GM18498 (cell line): ENCODE results near the gene BCL11B.

ENCODE experiments used
- ATAC-seq: cut with Tn5 transposase; IDR thresholded peaks from one replicate; pipeline ENCODE4 v1.9.1; 2021; ENCODE audit warnings: mild to moderate bottlenecking, moderate library complexity; ENCODE audit not compliant: unreplicated experiment

Gene BCL11B

DNA sequence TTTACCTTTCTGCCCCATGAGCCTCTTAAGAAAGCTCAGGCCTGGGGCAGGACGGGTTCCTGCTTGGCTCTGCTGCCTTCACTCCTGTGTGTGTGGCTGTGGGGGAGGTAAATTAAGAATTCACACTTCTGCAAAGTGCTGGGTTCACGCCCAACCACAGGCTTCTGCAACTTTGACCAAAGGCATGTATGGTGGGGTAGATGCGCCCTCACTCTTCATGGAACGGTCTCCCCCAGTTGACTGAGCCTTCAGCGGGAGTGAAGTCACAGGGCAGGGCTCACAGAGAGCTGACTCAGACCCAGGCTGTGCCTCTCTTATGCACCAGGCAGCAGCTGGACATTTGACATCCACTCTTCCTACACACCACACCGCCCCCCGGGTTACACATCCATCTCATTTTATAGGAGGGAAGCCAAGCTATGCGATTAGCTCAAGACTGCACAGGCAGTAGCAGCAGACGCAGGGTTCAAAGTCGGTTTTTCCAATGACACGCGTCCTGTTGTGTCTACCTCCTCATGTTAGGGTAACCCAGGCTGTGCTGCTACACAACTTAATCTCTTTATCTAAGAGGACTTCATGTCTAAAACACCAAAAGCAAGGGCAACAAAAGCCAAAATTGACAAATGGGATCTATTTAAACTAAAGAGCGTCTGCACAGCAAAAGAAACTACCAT, 15.4 kb upstream of the BCL11B start:
- ATAC-seq, result peak; percentile 89

DNA sequence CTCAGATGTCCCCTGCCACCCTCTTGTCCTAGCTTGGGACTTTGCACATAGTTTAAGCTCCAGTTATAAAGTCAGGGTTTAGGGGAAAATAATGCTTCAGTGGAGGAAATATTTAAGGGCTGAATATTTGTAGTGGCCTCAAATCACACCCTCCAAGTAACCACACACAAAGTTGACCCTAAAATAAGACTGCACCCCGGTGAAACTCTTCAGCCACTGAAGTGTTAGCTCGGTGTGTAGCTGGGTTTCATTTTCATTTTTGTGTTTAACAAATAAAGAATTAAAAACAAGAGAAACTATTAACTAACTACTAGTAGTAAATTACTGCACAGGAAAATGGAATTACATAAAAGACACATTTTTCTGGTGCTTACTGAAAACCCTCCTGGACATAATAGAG, 14.8 kb upstream of the BCL11B start:
- ATAC-seq, result peak; percentile 73

DNA sequence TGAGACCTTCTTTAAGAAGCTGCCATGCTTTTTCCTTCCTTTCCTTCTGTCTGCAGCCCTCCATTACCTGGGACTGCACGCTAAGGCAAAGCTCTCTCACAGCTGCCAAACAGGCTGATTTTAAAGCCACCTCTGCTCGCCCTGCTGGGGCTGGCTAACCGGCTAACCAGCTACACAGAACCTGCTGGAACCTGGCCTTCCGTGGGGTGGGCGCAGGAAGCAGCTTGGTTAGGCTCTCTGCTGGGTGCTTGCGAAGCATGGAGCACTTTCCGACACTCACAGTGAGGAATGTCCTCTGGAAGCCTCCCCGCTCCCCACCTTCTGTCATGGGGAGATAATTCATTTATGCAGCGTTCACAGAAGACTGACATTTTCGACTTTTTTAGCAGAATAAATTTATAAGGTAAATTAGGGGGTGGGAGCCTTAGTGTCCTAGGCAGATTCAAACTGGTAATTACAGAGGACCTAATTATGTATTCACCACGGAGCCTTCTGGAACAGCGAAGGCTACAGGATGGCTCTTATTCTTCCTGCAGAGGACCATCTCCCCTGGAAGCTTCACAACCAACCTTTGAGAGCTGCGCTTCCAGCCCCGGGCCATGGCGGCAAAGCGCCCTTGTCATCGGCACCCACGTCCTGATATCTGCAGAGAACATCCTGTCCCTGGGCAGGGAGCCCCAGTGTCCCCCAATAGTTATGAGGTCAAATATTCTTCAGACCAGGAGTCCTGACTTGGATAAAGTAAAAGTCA, 12.4 kb upstream of the BCL11B start:
- ATAC-seq, result no peak

DNA sequence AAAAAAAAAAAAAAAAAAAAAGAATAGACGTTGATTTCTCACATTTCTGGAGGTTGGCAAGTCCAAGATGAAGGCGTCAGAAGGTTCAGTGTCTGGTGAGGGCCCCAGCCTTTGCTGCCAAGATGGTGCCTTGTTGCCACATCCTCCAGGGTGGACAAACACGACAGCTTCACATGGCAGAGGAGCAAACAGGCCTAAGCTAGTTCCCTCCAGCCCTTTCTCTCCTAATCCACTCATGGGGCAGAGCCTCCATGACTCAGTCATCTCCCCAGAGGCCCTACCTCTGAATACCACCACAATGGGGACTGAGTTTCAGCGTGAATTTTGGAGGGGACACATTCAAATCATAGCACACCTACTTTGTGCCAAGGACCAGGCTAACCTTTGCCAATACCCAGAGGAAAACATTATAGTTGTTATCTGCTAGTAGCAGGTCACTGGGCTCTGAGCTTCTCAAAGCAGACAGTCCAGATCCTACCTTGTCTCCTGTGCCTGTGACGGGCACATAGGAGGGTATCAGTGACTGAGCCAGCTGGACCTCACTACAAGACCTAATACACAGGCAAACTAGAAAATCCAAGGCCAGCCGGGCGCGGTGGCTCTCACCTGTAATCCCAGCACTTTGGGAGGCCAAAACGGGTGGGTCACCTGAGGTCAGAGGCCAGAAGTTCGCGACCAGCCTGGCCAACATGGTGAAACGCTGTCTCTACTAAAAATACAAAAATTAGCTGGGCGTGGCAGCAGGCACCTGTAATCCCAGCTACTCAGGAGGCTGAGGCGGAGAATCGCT, 10.5 kb upstream of the BCL11B start:
- ATAC-seq, result no peak

DNA sequence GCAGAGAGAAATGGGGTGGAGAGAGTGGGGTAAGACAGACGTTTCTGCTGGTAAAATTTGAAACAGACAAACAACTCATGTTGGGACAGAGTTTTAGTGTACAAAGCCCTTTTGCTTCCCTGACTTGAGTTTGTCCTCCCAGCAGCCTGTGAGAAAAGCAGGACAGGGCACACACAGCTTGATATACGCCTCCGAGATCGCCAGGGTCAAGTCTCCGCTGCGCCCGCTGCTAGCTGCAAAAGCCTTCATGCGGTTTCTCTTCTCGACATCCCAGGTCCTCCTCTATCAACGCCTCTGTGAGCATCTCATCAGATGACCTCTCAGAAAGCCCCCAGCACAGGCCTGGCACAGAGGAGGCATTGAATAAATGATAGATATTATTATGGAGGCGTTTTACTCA, 9.4 kb upstream of the BCL11B start:
- ATAC-seq, result no peak

DNA sequence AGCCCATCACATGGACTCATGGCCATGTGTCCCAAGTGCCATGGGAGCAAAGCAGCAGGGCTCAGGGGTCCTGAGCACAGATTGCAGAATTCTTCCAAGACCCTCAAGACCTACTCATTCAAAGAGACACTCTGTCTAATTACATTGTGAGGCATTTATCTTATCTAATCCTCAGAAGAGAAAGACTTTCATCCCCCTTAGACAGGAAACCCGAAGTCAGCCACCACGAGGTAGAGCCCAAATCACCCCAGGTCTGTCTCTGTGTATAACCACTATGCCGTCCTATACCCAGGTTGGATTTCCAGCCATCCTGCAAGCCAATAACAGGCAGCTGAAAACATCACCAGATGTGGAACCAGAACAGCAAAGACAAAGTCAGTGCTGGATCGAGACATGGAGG, 8.9 kb upstream of the BCL11B start:
- no peak for ATAC-seq

DNA sequence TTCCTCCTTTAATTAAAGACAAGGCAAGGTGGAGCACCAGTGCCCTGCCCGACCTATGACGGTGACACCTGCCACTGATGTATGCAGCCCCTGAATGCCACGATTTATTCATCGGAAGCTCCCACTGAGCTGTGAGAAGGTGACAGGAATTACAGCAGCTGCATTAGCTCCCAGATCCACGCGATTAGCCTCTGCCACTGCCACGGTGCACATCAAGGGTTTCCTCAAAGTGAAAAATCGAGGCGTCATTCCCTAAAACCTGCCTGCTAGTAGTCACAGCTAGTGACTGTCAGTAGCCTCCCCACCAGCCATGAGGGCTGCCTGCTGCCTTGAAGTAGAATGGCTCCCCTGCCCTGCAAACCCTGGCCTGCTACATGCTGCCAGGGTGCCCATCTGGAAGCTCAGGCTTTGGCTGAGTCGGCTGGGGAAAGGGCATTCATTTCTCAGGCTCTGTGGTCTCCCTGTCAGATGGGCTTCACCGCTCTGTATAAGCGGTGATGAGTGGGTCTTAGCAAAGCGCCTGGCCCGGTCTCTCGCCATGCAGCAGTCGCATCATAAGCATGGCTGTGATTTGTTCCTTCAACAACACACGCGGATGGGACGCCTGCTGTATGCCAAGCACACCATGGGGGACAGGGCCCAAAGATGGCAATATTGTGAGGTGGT, 8.2 kb upstream of the BCL11B start:
- ATAC-seq, result no peak

DNA sequence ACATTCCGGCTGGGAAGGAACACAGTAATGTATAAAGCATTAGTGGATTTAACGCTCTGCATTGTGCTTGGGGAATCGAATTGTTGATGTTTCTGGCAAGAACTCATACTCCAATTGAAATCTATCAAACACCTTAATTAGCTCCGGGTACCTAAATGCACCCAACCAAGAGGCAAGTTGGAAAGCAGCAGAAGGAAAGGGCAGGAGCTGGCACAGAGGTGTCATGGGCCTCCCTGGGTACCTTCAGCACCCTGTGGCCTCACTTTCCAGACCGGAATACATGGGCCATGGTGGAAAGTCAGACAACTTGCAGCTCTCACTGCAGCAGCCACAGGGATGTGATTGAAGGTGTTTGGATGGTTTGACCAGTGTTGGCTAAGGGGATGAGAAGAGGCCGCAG, 6.8 kb upstream of the BCL11B start:
- ATAC-seq, result no peak

DNA sequence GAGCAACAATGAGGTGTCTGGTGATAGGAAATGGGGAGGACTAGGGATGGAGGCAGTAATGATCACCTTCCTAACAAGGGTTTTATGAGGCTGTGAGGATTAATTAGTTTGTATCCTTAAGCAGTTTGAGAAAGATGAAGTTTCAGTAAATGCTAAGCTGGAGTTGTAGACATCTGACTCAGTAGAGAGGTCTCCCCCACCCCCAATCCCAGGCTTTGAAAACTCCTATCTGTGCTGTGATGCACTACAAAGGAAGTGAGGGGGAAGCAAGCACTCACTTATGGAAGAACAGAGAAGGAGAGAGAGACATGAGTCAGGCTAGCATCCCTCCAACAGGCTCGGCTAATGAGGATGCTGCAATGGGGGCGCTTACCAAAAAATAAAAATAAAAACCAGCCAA, 5.5 kb upstream of the BCL11B start:
- no peak for ATAC-seq

DNA sequence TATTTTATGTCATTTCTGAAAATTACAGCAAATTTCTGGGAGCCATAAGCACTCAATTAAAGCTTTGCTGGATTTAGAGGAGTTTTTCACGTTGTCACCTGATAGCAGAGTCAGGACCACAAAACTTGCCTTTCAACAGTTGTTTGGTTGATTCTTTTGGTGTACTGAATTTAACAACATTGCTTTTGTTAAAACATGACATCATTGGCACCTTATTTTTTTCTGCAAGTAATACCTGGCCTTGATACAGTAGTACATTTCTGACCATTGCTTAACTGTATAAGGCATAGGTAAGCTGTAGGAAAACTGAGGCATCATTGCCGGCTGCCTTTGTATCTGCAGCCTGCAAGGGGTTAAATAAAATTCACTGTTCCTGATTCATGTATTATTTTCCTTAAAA, 4.5 kb upstream of the BCL11B start:
- no peak for ATAC-seq

DNA sequence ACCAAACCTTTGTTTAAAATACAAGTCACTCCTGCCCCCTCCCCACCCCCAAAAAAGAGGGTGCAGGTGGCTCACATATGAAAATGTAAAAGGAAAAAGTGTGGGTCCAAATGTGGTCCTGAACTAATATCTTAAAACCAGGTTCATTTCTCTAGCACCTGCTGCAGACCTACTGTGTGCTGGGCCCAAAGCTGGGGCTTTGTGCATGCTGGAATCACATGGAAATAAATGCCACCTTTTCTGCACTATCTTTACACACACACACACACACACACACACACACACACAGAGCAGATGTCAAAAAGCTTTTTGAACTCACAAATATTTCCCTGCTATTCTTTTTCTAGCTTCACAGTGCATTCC, 3.2 kb upstream of the BCL11B start:
- no peak for ATAC-seq

DNA sequence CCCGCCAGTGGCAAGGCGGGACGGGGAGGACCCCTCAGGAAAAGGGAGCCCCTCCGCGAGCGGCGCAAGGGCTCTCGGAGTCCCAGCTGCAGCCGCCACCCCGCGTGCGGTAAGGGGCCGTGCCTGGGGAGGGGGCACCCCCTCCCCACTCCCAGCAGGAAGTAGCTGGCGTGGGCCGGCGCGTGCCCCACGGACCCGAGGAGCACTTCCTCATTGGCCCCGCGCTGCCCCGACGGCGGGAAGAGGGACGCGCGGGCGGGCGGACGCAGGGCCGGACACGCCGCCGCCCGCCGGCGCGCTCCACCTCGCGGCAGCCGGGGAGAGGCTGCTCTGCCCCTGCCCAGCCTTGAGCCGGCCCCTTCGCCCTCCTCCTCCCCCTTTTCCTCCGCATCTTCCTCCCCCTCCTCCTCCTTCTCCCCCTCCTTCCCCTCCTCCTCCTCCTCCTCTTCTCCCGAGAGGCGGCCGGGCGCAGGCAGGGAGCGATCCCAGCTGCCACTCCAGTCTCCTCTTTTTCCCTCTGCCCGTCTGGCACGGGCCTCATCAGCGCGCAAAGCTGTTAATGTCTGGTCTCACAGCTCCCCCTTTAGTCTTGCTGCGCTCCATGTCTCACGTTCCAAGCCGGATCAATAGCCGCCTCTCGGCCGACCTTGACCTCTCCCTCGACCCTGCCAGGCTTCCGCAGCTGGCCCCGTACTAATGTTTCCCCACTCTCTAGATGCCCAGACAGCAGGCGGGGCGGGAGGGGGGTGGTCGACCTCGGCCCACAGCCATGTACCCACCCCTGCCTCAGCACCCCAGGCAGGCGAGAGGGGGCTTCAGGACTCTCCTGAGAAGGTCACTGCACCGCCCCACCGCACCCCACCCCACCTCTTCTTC, 2.6 kb upstream of the BCL11B start:
- peak; percentile 42 for ATAC-seq

DNA sequence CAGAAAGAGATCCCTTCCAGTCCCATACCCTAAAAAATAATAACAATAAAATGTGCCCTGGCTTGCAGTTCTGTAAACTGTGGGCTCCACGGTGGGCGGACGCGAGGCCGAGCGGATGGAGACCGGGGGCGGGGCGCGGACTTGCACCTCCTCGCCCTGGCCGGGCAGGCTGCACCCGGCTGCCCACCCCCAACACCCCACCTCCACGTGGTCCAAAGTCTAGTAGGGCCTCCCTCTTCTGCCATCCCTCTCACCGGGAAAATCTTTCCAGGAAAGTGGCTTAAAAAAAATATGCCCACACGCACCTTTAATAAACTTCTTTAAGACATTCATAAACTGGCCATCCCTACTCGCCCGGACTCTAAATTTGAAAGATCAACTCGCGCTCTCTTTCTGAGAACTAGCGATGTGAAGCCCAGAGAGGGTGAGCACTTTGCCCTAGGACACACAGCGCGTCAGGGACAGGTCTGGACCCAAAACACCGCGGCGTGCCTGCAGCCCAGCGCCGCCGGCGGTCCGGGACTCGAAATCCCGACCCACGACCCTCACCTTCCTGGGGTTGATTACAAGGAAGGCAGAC, 1.9 kb upstream of the BCL11B start:
- no peak for ATAC-seq

DNA sequence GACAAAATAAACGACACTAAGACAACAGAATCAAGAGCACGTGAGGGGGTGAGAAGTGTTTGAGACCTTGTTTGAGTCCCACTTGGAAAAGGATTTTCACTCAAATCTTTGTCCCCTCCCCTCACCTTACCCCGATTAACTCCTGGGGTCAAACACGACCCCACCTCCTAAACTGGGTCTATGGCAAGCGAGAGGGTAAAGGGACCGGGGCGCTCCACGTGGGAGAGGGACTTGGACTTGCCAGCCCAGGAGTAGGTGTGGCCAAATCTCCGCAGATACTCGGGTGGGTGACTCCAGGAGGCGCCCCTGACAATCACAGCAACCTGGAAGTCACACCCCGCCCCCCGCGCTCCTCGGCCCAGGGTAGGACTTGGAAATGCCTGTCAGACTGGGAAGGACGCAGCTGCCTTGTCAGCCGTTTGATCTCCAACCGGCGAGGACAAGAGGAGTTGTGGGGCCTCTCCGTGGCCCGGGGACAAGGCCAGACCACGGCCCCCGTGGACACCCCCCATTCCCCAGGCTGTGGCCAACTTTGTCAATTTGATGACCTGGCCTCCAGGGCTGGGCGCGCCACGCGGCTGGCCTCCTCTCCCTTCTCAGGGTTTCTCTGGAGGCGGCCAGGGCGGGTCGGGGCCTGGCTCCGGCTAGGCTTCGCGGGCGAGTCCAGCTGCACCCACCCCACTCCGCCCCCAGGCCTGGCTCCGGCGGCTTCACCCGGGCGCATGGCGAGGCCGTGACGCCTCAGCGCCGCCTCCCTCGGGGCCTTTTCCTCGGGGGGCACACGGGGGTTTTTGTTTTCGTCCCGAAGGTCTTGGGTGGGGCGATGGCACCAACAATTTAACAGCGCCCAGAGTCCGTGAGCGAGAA, 1.1 kb upstream of the BCL11B start:
- ATAC-seq, result no peak

DNA sequence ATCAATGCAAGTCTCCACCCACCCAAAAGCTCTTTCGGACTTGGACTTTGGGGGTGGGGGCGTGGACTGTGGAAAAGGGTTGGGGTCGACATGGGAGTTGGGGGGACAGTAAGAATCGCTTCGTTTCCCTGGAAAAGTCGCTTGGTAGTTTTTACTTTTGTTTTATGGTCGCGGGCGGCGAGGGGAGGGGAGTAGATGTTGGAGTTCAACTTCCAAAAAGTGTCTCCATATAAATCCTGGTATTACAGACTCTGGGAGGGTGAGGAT, 568 bp upstream of the BCL11B start:
- no peak for ATAC-seq

DNA sequence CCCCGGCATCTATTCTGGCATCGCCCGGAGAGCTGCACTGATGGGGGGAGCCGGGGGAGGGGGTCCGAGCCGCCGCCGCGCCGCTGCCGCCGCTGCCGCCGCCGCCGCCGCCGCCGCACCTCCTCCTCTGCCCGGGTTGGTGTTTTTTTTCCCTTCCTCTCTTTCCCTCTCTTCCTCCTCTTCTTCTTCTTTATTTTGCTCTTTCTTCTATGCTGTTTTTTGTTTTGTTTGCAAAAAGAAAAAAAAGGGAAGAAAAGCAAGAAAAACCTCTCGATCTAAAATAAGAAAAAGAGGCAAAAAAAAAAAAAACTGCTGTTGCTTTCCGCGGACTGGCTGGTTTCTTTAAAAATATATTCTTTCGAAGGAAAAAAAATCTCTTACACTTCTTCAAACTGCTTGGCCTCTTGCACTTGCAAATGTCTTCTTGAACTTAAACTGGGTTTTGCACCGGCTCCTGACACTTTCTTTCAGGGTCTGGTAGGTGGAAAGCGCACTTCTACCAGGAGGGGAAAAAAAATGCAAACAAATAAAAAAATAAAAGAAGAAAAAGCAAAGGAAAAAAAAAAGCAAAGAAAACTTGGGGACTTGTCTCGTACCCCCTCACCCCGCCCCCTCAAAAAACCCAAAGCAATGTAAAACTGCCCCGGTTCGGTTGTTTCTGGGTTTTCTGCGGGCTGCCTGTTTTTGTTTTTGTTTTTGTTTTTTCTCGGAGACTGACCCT, 616 bp downstream of the BCL11B start:
- no peak for ATAC-seq

DNA sequence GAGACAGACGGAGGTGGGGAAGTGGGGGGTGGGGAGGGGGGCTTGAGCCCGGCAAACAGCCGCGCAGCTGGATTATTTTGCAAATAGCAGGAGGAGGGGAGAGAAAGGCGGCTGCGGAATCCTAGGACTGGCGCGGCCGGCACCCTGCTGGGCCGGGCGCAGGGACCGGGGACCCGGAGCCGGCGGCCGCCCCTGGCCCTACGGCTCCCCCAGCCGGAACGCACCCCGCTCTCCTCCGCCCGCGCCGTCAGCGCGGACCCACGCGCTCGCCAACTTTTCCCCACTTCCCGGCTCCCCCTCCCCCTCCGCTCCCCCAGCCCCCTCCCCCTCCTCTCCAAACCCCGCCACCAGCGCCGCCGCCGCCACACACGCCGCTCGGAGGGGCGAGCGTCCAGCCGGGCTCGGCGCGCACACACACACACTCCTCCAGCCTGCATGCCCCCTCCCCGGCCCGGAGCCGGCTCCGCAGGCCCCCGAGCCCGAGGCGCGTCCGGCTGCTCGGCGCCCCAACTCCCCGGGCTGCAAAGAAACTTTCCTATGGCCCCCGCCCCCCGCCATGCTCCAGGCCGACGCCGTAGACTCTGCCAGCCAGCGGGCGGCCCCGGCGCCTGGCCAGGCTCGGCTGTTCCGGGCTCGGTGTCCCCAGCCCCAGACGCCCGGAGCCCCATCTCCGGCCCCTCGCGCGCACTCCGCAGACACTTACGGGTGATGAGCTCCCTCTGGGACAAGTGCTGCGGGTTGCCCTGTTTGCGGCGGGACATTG, 1.4 kb downstream of the BCL11B start:
- ATAC-seq, result no peak
